ENCODE results near the gene TOR4A.

TOR4A gene

DNA sequence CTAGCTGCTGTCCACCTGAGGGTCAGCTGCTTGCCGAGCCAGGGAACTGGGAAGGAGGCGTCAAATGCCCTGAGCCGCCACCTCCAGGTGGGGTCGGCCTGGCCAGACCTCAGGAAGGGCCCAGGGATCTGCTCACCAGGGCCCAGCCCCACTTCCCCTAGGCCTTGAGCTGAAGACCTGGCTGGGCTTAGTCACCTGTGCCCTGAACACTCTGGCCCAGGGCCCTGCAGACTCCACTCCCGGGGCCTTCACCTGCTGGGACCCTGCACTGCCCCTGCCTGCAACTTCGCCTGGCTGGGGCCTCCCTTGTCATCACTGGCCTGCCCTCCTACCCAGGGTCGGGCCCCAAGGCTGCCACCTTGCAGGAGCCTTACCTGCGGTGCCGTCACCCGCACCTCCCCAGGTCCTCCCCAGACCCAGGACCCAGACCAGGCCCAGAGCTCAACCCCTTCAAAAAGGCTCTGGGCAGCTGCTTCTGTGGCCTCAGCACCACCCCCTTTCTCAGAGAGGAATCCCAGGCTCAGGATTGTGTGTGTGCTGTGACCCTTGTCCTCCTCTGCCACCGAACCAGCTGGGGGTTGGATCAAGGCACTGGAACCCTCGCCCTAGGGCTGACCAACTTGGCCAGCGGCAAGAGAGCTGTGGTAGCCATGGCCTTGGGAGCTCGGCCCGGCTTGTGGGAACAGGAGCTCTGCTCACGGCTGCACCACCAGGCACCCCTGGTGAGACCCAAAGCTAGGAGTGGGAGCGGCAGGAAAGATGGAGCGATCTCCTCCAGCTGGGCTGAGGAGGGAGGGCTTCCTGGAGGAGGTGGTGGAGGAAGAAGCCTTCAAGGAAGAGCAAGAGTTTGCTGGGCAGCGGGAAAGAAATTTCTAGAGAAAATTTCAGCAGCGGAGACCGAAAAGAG, 23.6 kb upstream of the TOR4A start:
- TF ChIP-seq RARB (CRISPR knock-in tag; IDR thresholded peaks at IDR 0.05) (no peak), ZFP30 (CRISPR knock-in tag; IDR thresholded peaks at IDR 0.05) (no peak), CSDC2 (CRISPR knock-in tag; IDR thresholded peaks at IDR 0.05) (no peak), ZFP3 (CRISPR knock-in tag; IDR thresholded peaks at IDR 0.05) (peak; percentile 97), TCF4 (CRISPR knock-in tag; IDR thresholded peaks at IDR 0.05; ENCODE audit: borderline replicate concordance) (no peak), ZC3H10 (CRISPR knock-in tag; IDR thresholded peaks at IDR 0.05) (no peak)
- TF ChIP-seq, protein P1, sequence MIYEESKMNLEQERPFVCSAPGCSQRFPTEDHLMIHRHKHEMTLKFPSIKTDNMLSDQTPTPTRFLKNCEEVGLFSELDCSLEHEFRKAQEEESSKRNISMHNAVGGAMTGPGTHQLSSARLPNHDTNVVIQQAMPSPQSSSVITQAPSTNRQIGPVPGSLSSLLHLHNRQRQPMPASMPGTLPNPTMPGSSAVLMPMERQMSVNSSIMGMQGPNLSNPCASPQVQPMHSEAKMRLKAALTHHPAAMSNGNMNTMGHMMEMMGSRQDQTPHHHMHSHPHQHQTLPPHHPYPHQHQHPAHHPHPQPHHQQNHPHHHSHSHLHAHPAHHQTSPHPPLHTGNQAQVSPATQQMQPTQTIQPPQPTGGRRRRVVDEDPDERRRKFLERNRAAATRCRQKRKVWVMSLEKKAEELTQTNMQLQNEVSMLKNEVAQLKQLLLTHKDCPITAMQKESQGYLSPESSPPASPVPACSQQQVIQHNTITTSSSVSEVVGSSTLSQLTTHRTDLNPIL (CRISPR knock-in tag; IDR thresholded peaks at IDR 0.05; ENCODE audit: low read depth), result no peak
- TF ChIP-seq, protein P2, sequence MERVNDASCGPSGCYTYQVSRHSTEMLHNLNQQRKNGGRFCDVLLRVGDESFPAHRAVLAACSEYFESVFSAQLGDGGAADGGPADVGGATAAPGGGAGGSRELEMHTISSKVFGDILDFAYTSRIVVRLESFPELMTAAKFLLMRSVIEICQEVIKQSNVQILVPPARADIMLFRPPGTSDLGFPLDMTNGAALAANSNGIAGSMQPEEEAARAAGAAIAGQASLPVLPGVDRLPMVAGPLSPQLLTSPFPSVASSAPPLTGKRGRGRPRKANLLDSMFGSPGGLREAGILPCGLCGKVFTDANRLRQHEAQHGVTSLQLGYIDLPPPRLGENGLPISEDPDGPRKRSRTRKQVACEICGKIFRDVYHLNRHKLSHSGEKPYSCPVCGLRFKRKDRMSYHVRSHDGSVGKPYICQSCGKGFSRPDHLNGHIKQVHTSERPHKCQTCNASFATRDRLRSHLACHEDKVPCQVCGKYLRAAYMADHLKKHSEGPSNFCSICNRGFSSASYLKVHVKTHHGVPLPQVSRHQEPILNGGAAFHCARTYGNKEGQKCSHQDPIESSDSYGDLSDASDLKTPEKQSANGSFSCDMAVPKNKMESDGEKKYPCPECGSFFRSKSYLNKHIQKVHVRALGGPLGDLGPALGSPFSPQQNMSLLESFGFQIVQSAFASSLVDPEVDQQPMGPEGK (CRISPR knock-in tag; IDR thresholded peaks at IDR 0.05; ENCODE audit: borderline replicate concordance), result no peak
- TF ChIP-seq, protein P3, sequence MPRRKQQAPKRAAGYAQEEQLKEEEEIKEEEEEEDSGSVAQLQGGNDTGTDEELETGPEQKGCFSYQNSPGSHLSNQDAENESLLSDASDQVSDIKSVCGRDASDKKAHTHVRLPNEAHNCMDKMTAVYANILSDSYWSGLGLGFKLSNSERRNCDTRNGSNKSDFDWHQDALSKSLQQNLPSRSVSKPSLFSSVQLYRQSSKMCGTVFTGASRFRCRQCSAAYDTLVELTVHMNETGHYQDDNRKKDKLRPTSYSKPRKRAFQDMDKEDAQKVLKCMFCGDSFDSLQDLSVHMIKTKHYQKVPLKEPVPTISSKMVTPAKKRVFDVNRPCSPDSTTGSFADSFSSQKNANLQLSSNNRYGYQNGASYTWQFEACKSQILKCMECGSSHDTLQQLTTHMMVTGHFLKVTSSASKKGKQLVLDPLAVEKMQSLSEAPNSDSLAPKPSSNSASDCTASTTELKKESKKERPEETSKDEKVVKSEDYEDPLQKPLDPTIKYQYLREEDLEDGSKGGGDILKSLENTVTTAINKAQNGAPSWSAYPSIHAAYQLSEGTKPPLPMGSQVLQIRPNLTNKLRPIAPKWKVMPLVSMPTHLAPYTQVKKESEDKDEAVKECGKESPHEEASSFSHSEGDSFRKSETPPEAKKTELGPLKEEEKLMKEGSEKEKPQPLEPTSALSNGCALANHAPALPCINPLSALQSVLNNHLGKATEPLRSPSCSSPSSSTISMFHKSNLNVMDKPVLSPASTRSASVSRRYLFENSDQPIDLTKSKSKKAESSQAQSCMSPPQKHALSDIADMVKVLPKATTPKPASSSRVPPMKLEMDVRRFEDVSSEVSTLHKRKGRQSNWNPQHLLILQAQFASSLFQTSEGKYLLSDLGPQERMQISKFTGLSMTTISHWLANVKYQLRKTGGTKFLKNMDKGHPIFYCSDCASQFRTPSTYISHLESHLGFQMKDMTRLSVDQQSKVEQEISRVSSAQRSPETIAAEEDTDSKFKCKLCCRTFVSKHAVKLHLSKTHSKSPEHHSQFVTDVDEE (CRISPR knock-in tag; IDR thresholded peaks at IDR 0.05), result no peak
- ATAC-seq, result peak; percentile 8

DNA sequence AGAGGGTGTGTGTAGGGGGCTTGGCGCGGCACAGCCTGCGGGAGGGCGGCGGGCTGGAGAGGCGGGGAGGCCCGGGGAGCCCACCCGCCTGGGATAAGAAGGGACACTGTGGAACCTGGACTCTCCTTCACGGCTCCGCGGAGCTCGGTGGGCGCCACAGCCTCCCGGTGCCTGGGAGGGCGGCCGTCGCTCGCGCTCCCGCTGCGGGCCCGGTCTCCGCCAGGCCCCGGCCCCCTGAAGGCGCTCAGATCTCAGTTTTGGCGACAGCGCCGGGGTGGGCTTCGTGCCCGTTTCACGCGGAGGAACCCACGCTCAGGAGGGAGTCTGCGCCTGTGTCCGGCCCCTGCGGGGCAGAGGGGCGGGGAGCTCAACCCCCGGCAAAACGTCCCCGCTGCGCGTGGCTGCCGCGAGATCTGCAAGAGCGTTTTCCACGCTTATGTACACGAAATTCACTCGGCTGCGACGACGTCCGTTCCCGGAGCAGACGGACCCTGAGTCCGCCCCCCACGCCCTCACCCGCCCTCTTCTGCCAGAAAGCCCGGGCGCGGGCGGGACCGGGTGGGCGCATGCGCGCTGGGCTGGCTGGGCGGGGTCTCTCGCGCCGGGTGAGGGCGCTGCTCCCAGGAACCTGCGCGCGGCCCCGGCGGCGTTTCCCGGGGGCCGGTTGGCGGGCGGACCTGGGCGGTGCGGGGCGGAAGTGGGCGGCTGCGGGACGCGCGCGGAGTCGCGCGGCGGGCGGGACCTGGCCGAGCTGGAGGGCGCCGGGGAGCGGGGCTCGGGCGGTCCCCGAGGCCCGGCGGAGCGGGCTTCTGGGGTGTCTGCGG, 22.7 kb upstream of the TOR4A start, which contains the start of gene NELFB:
Gene NELFB (plus strand): TSS at position 704 of the 824 bp plus-strand sequence.
- TF ChIP-seq ZC3H10 (CRISPR knock-in tag; IDR thresholded peaks at IDR 0.05) (0 out of 2 replicates have a peak, but pooled peaks have one; percentile 15), SNAI2 (CRISPR knock-in tag; IDR thresholded peaks at IDR 0.05) (no peak), ZNF70 (CRISPR knock-in tag; IDR thresholded peaks at IDR 0.05) (no peak), ZFP3 (CRISPR knock-in tag; IDR thresholded peaks at IDR 0.05) (no peak), RARB (CRISPR knock-in tag; IDR thresholded peaks at IDR 0.05) (no peak), ARNTL (CRISPR knock-in tag; IDR thresholded peaks at IDR 0.05; ENCODE audit: borderline replicate concordance, low read depth) (no peak), PPARA (CRISPR knock-in tag; IDR thresholded peaks at IDR 0.05; ENCODE audit: borderline replicate concordance) (no peak)
- TF ChIP-seq, protein P1 (CRISPR knock-in tag; IDR thresholded peaks at IDR 0.05; ENCODE audit: low read depth), result no peak
- ATAC-seq, result peak; percentile 83

DNA sequence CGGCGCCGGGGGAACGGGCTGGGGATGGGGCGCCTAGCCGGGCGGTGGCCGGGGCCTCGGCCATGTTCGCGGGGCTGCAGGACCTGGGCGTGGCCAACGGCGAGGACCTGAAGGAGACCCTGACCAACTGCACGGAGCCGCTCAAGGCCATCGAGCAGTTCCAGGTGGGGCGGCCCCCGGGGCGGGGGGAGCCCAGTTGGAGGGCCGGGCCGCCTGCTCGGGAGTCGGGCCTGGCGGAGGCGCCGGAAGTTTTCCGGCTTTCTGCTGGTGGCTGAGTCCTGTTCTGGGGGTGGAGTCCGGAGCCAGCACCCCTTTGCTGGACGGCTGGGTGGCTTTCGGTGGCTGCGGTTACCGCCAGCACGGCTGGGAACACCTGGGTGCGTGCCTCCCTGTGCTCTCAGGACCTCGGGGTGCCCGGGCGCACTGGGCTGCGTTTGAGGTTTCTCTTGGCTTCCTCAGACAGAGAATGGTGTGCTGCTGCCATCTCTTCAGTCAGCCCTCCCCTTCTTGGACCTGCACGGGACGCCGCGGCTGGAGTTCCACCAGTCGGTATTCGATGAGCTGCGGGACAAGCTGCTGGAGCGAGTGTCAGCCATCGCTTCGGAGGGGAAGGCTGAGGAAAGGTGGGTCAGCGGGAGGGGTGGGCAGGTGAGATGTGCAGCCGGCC, 21.9 kb upstream of the TOR4A start:
- TF ChIP-seq ARNTL (CRISPR knock-in tag; IDR thresholded peaks at IDR 0.05; ENCODE audit: borderline replicate concordance, low read depth) (no peak), ZNF70 (CRISPR knock-in tag; IDR thresholded peaks at IDR 0.05) (no peak), TCF4 (CRISPR knock-in tag; IDR thresholded peaks at IDR 0.05; ENCODE audit: borderline replicate concordance) (no peak), RARB (CRISPR knock-in tag; IDR thresholded peaks at IDR 0.05) (no peak), ZNF8 (CRISPR knock-in tag; IDR thresholded peaks at IDR 0.05) (no peak), SNAI2 (CRISPR knock-in tag; IDR thresholded peaks at IDR 0.05) (no peak), ESRRG (CRISPR knock-in tag; IDR thresholded peaks at IDR 0.05) (no peak), ISL1 (CRISPR knock-in tag; IDR thresholded peaks at IDR 0.05) (no peak), ZNF565 (CRISPR knock-in tag; conservative IDR thresholded peaks at IDR 0.05; ENCODE audit: low read depth) (no peak), GLIS3 (CRISPR knock-in tag; IDR thresholded peaks at IDR 0.05) (no peak), ZFP30 (CRISPR knock-in tag; IDR thresholded peaks at IDR 0.05) (no peak), CSDC2 (CRISPR knock-in tag; IDR thresholded peaks at IDR 0.05) (no peak)
- TF ChIP-seq, protein P2 (CRISPR knock-in tag; IDR thresholded peaks at IDR 0.05; ENCODE audit: borderline replicate concordance), result no peak
- TF ChIP-seq, protein P4, sequence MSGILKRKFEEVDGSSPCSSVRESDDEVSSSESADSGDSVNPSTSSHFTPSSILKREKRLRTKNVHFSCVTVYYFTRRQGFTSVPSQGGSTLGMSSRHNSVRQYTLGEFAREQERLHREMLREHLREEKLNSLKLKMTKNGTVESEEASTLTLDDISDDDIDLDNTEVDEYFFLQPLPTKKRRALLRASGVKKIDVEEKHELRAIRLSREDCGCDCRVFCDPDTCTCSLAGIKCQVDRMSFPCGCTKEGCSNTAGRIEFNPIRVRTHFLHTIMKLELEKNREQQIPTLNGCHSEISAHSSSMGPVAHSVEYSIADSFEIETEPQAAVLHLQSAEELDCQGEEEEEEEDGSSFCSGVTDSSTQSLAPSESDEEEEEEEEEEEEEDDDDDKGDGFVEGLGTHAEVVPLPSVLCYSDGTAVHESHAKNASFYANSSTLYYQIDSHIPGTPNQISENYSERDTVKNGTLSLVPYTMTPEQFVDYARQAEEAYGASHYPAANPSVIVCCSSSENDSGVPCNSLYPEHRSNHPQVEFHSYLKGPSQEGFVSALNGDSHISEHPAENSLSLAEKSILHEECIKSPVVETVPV (CRISPR knock-in tag; IDR thresholded peaks at IDR 0.05), result no peak
- peak; percentile 54 for ATAC-seq
